COR-L47 (cell line): ENCODE measurements around the gene CDK2.

Experiments used
- DNase-seq: peaks from one replicate; lab custom pipeline; 2025; lab: John Stamatoyannopoulos, UW

The CDK2 gene

DNA sequence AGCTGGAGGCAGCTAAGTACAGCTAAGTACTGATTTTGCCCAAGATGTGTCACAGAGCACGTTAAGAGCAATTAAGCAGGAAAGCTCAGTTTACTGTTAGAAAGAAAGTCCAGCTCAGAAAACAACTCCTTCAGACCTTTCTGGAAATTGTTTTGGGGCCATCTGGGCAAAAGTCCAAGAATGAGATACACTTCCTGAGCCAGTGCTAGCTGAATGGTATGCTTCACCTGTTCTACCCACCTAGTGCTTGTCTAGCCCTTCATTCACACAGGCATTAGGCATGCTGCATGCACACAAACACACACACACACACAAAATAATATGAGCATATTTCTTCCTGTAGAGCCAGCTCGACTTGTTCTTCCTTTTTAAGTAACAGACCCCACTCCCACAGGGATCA is 47.6 kb downstream of the CDK2 start:
- DNase-seq: peak; percentile 18

DNA sequence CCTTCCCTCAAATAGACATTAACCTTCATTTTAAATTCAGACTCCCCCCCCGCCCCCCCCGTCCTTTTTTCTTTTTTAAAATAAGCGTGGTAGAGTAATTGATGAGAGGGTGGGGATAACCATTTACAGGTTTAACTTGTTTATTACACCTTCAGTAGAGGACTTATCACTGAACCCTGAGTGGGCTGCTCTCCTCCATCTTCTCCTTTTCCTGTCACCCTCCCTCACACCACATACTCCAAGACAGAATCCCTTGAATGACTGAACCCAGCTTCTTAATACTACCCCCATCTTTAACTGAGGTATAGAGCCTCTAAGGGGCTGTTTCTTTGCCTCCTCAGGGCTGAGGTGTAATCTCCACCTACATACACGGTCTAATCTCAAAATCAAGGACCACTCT is 50.6 kb downstream of the CDK2 start:
- DNase-seq: no peak

DNA sequence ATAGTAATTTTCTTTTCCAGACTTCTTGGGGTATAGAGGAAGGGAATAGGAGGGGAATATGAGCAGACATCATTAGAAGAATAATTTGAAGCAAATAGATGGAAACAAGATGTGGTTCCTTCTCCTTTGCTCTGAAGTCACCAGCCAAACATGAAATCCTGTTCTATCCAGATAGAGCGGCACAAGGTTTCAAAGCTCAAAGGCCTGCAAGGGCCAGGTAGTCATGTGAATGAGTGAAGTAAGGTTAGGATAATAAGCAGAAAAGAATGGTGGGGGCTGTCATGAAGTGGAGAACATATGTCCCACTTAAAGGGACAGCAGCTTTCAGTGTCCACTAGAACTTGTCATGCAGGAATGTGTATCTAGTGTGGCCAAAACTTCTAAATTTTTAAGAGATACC is 51.7 kb downstream of the CDK2 start:
- no peak for DNase-seq

DNA sequence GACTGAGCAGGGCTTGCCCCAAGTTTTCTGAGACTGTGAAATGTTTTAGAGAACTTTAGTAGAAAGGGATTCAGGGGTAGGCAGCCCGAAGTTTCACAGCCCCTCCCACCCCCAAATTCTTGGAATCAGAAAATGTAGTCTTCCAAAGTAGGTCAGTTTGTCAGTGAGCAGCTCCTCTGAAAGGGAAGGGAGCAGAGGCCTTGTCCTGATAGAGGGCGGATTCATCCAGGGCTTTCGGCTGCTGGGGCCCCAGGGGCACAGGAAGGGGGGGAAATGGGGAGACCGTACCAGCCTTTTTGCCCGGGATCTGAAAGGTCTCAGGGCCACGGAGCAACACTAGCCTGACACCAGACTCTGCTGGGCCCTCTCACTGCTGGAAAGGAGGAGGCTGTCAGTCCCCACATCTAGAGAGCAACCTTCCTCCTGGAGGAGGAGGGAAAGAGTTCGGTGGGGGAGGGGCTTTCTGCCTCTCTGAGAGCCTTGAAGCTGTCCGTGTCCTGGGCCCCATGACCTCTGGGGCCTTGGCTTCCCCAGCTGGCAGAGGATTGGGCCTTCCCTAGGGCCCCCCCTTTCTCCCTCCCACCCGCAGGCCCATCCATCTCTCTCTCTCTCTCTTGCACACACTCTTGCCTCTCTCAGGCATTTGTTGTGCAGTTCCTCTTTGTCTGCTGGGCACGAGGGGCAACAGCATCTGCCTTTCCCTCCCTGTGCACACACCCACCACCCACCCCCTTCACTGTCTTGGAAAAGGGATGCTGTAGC is 54.0 kb downstream of the CDK2 start, which contains the start of gene IKZF4:
TSS of gene IKZF4 (plus strand) at position 621 of the 762 bp plus-strand sequence. CDS start 451 bp downstream, outside the sequence.
- DNase-seq: no peak

DNA sequence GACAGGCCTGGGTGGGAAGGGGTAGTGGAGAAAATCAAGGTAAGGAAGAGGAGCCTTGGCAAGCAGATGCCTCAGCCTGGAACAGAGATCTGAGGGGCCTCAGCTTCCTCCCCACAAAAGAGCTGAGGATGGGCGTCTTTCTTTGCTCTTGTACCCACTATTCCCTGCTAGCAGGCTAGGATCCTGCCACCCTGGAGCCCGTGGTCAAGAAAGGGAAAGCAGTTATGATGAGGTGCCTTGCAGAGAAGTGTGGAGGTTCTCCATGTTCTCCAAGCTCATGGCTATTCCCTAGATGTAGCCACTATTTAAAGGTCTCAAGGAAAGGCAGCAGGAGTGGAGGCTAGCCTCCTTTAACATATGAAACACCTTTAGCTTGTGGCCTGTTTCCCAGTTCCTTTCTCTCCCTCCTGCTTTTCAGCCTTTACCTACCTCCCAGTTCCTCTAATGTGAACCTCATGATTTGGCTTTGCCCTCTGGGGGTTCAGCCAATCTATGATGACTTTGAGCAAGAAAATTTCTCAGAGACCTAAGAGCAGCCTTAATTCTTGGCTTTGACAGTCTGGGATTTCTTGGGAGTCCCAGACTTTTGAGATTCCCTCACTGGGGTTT is 55.4 kb downstream of the CDK2 start:
- no peak for DNase-seq
